IMR-90 (cell line): ENCODE measurements around the gene PLA2G3. TPM values are rescaled to one million over a fixed set of nuclear protein-coding genes. Genes with fewer than 3 reads are reported as not detected.

Experiments used
- ATAC-seq: fragments of 200-7000 bp; cut with Tn5 transposase; 2 replicates; pipeline ENCODE4 v1.9.1; 2020; ENCODE audit warnings: low read depth, mild to moderate bottlenecking, moderate library complexity
- BruUV-seq: library from RNA; stranded (reverse); fragments of 400-500 nt; replicated peaks from 2 replicates; lab custom pipeline; 2021; lab: Mats Ljungman, UMichigan
- CTCF ChIA-PET: fragments of 300-600 bp; formaldehyde crosslinking; extraction: SDS; loops from one replicate; lab custom pipeline; 2021; ENCODE audit warnings: antibody characterized with exemption; lab: Yijun Ruan, JAX
- POLR2A ChIA-PET: fragments of 300-600 bp; sonication (Branson Sonifier 250); formaldehyde crosslinking; loops from one replicate; lab custom pipeline; 2022; ENCODE audit warnings: antibody characterized with exemption; ENCODE audit not compliant: unreplicated experiment; lab: Charles Lee
- DNase-seq: peaks from one replicate; pipeline ENCODE4 v3.0.0; 2013
- H2AFZ ChIP-seq: replicated peaks from 2 replicates; pipeline ENCODE3; 2013; ENCODE audit warnings: low read length, mild to moderate bottlenecking; ENCODE audit not compliant: poor library complexity
- H2AK5ac ChIP-seq: 2 replicates; pipeline ENCODE4 v1.6.1; 2013; ENCODE audit warnings: low read depth, low read length, inconsistent platforms
- H2AK9ac ChIP-seq: replicated peaks from 2 replicates; pipeline ENCODE3; 2013; ENCODE audit warnings: mild to moderate bottlenecking, low read depth, low read length, moderate library complexity; ENCODE audit not compliant: poor library complexity
- H2BK120ac ChIP-seq: 2 replicates; pipeline ENCODE4 v1.6.1; 2013; ENCODE audit warnings: low read depth, low read length, inconsistent platforms
- H2BK15ac ChIP-seq: 3 replicates; pipeline ENCODE4 v1.6.1; 2013; ENCODE audit warnings: low read depth, low read length, inconsistent platforms
- H2BK20ac ChIP-seq: 2 replicates; pipeline ENCODE4 v1.6.1; 2013; ENCODE audit warnings: low read depth, mild to moderate bottlenecking, inconsistent platforms, low read length, moderate library complexity
- H2BK5ac ChIP-seq: 2 replicates; pipeline ENCODE4 v1.6.1; 2013; ENCODE audit warnings: mild to moderate bottlenecking, low read depth, low read length, inconsistent platforms; ENCODE audit not compliant: poor library complexity, severe bottlenecking
- H3K14ac ChIP-seq: replicated peaks from 2 replicates; pipeline ENCODE4 v1.6.1; 2013; ENCODE audit warnings: low read depth, low read length, inconsistent platforms
- H3K18ac ChIP-seq: 2 replicates; pipeline ENCODE4 v1.6.1; 2013; ENCODE audit warnings: low read depth, low read length, control low read depth
- H3K23ac ChIP-seq: 2 replicates; pipeline ENCODE4 v1.6.1; 2013; ENCODE audit warnings: low read depth, low read length, inconsistent platforms
- H3K27ac ChIP-seq: 2 replicates; pipeline ENCODE4 v1.5.1; 2013; ENCODE audit warnings: mild to moderate bottlenecking, control low read depth, low read length; ENCODE audit not compliant: insufficient read depth
- H3K27me3 ChIP-seq: 2 replicates; pipeline ENCODE4 v1.6.1; 2013; ENCODE audit warnings: low read length; ENCODE audit not compliant: control insufficient read depth, insufficient read depth
- H3K36me3 ChIP-seq: 2 replicates; pipeline ENCODE4 v1.6.1; 2013; ENCODE audit warnings: low read length, mixed read lengths; ENCODE audit not compliant: control insufficient read depth, insufficient read depth
- H3K4ac ChIP-seq: 2 replicates; pipeline ENCODE4 v1.6.1; 2013; ENCODE audit warnings: low read depth, low read length, inconsistent platforms
- H3K4me1 ChIP-seq: 2 replicates; pipeline ENCODE4 v1.6.1; 2013; ENCODE audit warnings: low read length, mixed read lengths; ENCODE audit not compliant: control insufficient read depth, insufficient read depth
- H3K4me2 ChIP-seq: 2 replicates; pipeline ENCODE4 v1.6.1; 2013; ENCODE audit warnings: low read depth, mild to moderate bottlenecking, control low read depth, low read length, moderate library complexity
- H3K4me3 ChIP-seq: 2 replicates; pipeline ENCODE4 v1.5.1; 2013; ENCODE audit warnings: low read depth, mild to moderate bottlenecking, control low read depth, low read length, moderate library complexity; ENCODE audit not compliant: insufficient read depth
- H3K56ac ChIP-seq: 2 replicates; pipeline ENCODE4 v1.6.1; 2013; ENCODE audit warnings: low read length, inconsistent platforms; ENCODE audit not compliant: insufficient read depth; ENCODE audit errors: extremely low read depth
- H3K79me1 ChIP-seq, 2 experiments: 2 replicates each; pipeline ENCODE4 v1.6.1; 2013; ENCODE audit warnings: low read length in 2 of 2, inconsistent platforms in 1 of 2, low read depth in 1 of 2
- H3K9ac ChIP-seq: 2 replicates; pipeline ENCODE4 v1.6.1; 2013; ENCODE audit warnings: low read depth, low read length, control low read depth
- H3K9me1 ChIP-seq: 2 replicates; pipeline ENCODE4 v1.6.1; 2013; ENCODE audit warnings: low read length, inconsistent platforms; ENCODE audit not compliant: insufficient read depth
- H3K9me3 ChIP-seq: 2 replicates; pipeline ENCODE4 v1.6.1; 2013; ENCODE audit warnings: low read length; ENCODE audit not compliant: control insufficient read depth, insufficient read depth
- H4K20me1 ChIP-seq: 2 replicates; pipeline ENCODE4 v1.6.1; 2013; ENCODE audit warnings: low read length, inconsistent platforms; ENCODE audit not compliant: insufficient read depth
- H4K5ac ChIP-seq: 2 replicates; pipeline ENCODE4 v1.6.1; 2013; ENCODE audit warnings: mild to moderate bottlenecking, low read depth, low read length, control low read depth
- H4K8ac ChIP-seq, 2 experiments: 2 replicates each; pipeline ENCODE4 v1.6.1; 2013; ENCODE audit warnings: low read depth in 2 of 2, low read length in 2 of 2, control low read depth in 1 of 2, inconsistent platforms in 1 of 2
- H4K91ac ChIP-seq: 2 replicates; pipeline ENCODE4 v1.6.1; 2013; ENCODE audit warnings: low read depth, low read length, inconsistent platforms; ENCODE audit not compliant: insufficient read depth
- CEBPB ChIP-seq: IDR thresholded peaks from 2 replicates; pipeline ENCODE4 v1.6.1; 2012; ENCODE audit warnings: low read depth, low read length, improper control_type of control experiment
- CHD1 ChIP-seq: IDR thresholded peaks from 2 replicates; pipeline ENCODE4 v1.6.1; 2012; ENCODE audit warnings: low read depth, low read length, improper control_type of control experiment
- CTCF ChIP-seq: conservative IDR thresholded peaks from 2 replicates; pipeline ENCODE4 v1.5.1; 2012; ENCODE audit warnings: mild to moderate bottlenecking, low read depth, low read length, improper control_type of control experiment
- FOS ChIP-seq: fragments of 150-350 bp; IDR thresholded peaks from 2 replicates; pipeline ENCODE4 v1.6.1; 2016; ENCODE audit warnings: low read depth, low read length
- MAFK ChIP-seq: IDR thresholded peaks from 2 replicates; pipeline ENCODE4 v1.6.1; 2012; ENCODE audit warnings: low read depth, low read length, improper control_type of control experiment
- MXI1 ChIP-seq: IDR thresholded peaks from 2 replicates; pipeline ENCODE4 v1.6.1; 2012; ENCODE audit warnings: low read depth, mild to moderate bottlenecking, low read length, moderate library complexity, borderline replicate concordance
- NFE2L2 ChIP-seq: fragments of 150-350 bp; IDR thresholded peaks from 2 replicates; pipeline ENCODE4 v1.6.1; 2016; ENCODE audit warnings: low read depth, mild to moderate bottlenecking, low read length
- POLR2A ChIP-seq: IDR thresholded peaks from 2 replicates; pipeline ENCODE4 v1.6.1; 2012; ENCODE audit warnings: mild to moderate bottlenecking, low read depth, low read length
- RAD21 ChIP-seq: IDR thresholded peaks from 2 replicates; pipeline ENCODE4 v1.6.1; 2012; ENCODE audit warnings: low read length, improper control_type of control experiment
- RFX5 ChIP-seq: IDR thresholded peaks from 2 replicates; pipeline ENCODE4 v1.8.0; 2012; ENCODE audit warnings: low read depth, mild to moderate bottlenecking, low read length, moderate library complexity
- USF2 ChIP-seq: fragments of 150-350 bp; IDR thresholded peaks from 2 replicates; pipeline ENCODE4 v1.6.1; 2017; ENCODE audit warnings: mild to moderate bottlenecking, antibody characterized with exemption, low read length, low read depth
- WGBS, 2 experiments: methylation state at CpG; one replicate each; pipeline versions ENCODE4 v1.1.5 to v1.1.7; 2013; ENCODE audit warnings: missing lambda C conversion rate in 2 of 2; ENCODE audit not compliant: insufficient read length in 1 of 2; ENCODE audit errors: extremely low coverage in 2 of 2; 5-methylcytosine and 5-hydroxymethylcytosine counted together
- dilution Hi-C: fragments of 300-500 bp; cut with HindIII; formaldehyde crosslinking; loops from one replicate; pipeline ENCODE4 v1.14.3; 2018; ENCODE audit warnings: low sequenced_read_pairs; ENCODE audit not compliant: unreplicated experiment
- in situ Hi-C: fragments of 300-500 bp; cut with MboI; formaldehyde crosslinking; loops from 3 replicates; pipeline ENCODE4 v1.14.3; 2019; ENCODE audit warnings: low sequenced_read_pairs, inconsistent platforms, mixed read lengths
- intact Hi-C: fragments of 100-400 bp; cut with micrococcal nuclease; formaldehyde crosslinking; loops from 2 replicates; pipeline ENCODE4 v1.10.0; 2022
- polyA plus RNA-seq, 3 experiments: library from polyadenylated mRNA; depleted of rRNA; stranded (reverse); fragments of >200 nt; gene quantifications; 2 replicates each; pipeline ENCODE4 v1.2.3, GENCODE V29; 2012; ENCODE audit warnings: low replicate concordance in 1 of 3
- total RNA-seq: library from RNA; depleted of rRNA; stranded (reverse); fragments of >200 nt; gene quantifications from 2 replicates; pipeline ENCODE4 v1.2.3, GENCODE V29; 2012

The PLA2G3 gene
- total and polyA plus RNA-seq, 2 of the 4 experiments (the other 2 are of a cell fraction) = under 0.01 to 0.12 TPM

GRCh38 chr22:31095637-31096249 is 44.6 kb downstream of the PLA2G3 start:
- Histone ChIP-seq H4K8ac (no peak overlapping the region), H3K56ac (no peak overlapping the region), H3K79me1 (peaks cover 21 to 49% of the 10 kb centered on the region in 2 experiments), H3K9ac (no peak overlapping the region), H4K91ac (no peak overlapping the region), H3K27ac (no peak overlapping the region), H3K18ac (no peak overlapping the region), H2BK15ac (no peak overlapping the region), H3K23ac (no peak overlapping the region), H3K14ac (no peak overlapping the region), H2AK5ac (no peak overlapping the region), H4K20me1 (peaks cover 7% of the 10 kb centered on the region; the same call in 1 of the 2 replicates), H3K4me1 (peaks cover 12% of the 10 kb centered on the region), H3K9me1 (peaks cover 7% of the 10 kb centered on the region; the same call in 1 of the 2 replicates), H3K27me3 (no peaks in the 10 kb centered on the region), H2BK20ac (no peak overlapping the region), H2AFZ (no peak overlapping the region), H2BK120ac (no peak overlapping the region), H2AK9ac (no peak overlapping the region), H2BK5ac (no peak overlapping the region), H3K4ac (no peak overlapping the region), H3K9me3 (no peaks in the 10 kb centered on the region), H3K4me2 (no peak overlapping the region), H4K5ac (no peak overlapping the region), H3K4me3 (no peak overlapping the region), H3K36me3 (peaks cover 80% of the 10 kb centered on the region)
- ChIA-PET POLR2A (no interaction called here), CTCF (interaction anchor here (0.6 to 1.3 kb wide), 2 partner anchors 12 to 29 kb away, joined by 3 to 6 read pairs; partner anchors contain the start of gene SELENOM)
- BruUV-seq = no TSS peak
- intact Hi-C loops = no loop called here
- no peak for ATAC-seq
- dilution Hi-C loops = no loop called here
- DNase-seq = no peak
- TF ChIP-seq CHD1 (no peak), RFX5 (no peak), FOS (no peak), POLR2A (no peak), MXI1 (no peak), CEBPB (no peak), CTCF (no peak), MAFK (no peak), USF2 (no peak), NFE2L2 (no peak), RAD21 (no peak)
- in situ Hi-C loops = no loop called here
- WGBS, 2 experiments = 100% methylated on average over 2 of the region's 3 CpGs; no CpG with 5 or more reads in 1 of the 2 experiments
